Fibroblast of peridontal ligament (primary cell): ENCODE measurements around the gene METTL22.

ENCODE experiments used
- DNase-seq: peaks from one replicate; pipeline ENCODE4 v3.0.0-alpha.2; 2010; ENCODE audit errors: extremely low read depth

METTL22 gene

GRCh38 chr16:8594149-8594666, 27.3 kb upstream of the METTL22 start:
- no peak for DNase-seq

GRCh38 chr16:8595783-8596182, 25.7 kb upstream of the METTL22 start:
- DNase-seq, result no peak

GRCh38 chr16:8596581-8596980, 24.9 kb upstream of the METTL22 start:
- no peak for DNase-seq

GRCh38 chr16:8600144-8600775, 21.2 kb upstream of the METTL22 start:
- DNase-seq, result no peak

- DNase-seq, result no peak
Observed at GRCh38 chr16:8605554-8605953, 15.9 kb upstream of the METTL22 start.

- DNase-seq, result no peak
Observed at GRCh38 chr16:8607214-8607613, 14.3 kb upstream of the METTL22 start.

- DNase-seq, result no peak
Observed at GRCh38 chr16:8611122-8611521, 10.4 kb upstream of the METTL22 start.

- no peak for DNase-seq
Observed at GRCh38 chr16:8611886-8612600, 9.5 kb upstream of the METTL22 start.

- no peak for DNase-seq
Observed at GRCh38 chr16:8614435-8615029, 7.0 kb upstream of the METTL22 start.

- DNase-seq, result no peak
Observed at GRCh38 chr16:8619671-8620370, 1.7 kb upstream of the METTL22 start.

- no peak for DNase-seq
Observed at GRCh38 chr16:8620535-8620934, 963 bp upstream of the METTL22 start.

- DNase-seq, result no peak
Observed at GRCh38 chr16:8621222-8621571, 301 bp upstream of the METTL22 start.

- no peak for DNase-seq
Observed at GRCh38 chr16:8622315-8622656, 788 bp downstream of the METTL22 start.

GRCh38 chr16:8623634-8624033, 2.1 kb downstream of the METTL22 start:
- peak; percentile 14 for DNase-seq

- no peak for DNase-seq
Observed at GRCh38 chr16:8625491-8626087, 4.1 kb downstream of the METTL22 start.

- no peak for DNase-seq
Observed at GRCh38 chr16:8626946-8627345, 5.4 kb downstream of the METTL22 start.

- DNase-seq, result no peak
Observed at GRCh38 chr16:8627456-8627855, 6.0 kb downstream of the METTL22 start.

- no peak for DNase-seq
Observed at GRCh38 chr16:8628981-8629725, 7.7 kb downstream of the METTL22 start.

- no peak for DNase-seq
Observed at GRCh38 chr16:8630255-8630953, 8.9 kb downstream of the METTL22 start.

GRCh38 chr16:8631373-8631772, 9.9 kb downstream of the METTL22 start:
- DNase-seq, result no peak
